Brain microvascular endothelial cell (primary cell): ENCODE data around the gene TJP3.

Experiments
- DNase-seq: peaks from one replicate; pipeline ENCODE4 v3.0.0-alpha.2; 2020
- H3K27ac ChIP-seq: fragments of 250-450 bp; sonication (Bioruptor Pico); 2 replicates; pipeline ENCODE4 v1.5.1; 2020; ENCODE audit warnings: mild to moderate bottlenecking, moderate library complexity
- H3K27me3 ChIP-seq: fragments of 250-450 bp; sonication (Bioruptor Pico); replicated peaks from 2 replicates; pipeline ENCODE4 v1.5.1; 2020; ENCODE audit warnings: mild to moderate bottlenecking
- H3K36me3 ChIP-seq: fragments of 250-450 bp; sonication (Bioruptor Pico); replicated peaks from 2 replicates; pipeline ENCODE4 v1.5.1; 2020; ENCODE audit warnings: mild to moderate bottlenecking
- H3K4me3 ChIP-seq: 2 replicates; pipeline ENCODE4 v1.5.1; 2011; ENCODE audit warnings: low read depth, mild to moderate bottlenecking, control low read depth, low read length, moderate library complexity
- in situ Hi-C: cut with HindIII; loops from 2 replicates; pipeline ENCODE4 v1.10.0; 2017; ENCODE audit warnings: low sequenced_read_pairs, low pct_ligation_motif_present
- TF ChIP-seq, protein P1 (sequence below): IDR thresholded peaks from 2 replicates; pipeline ENCODE4 v1.5.1; 2011; ENCODE audit warnings: low read depth, mild to moderate bottlenecking, moderate library complexity, low read length, control low read depth, inconsistent platforms; ENCODE audit errors: missing control alignments

The TJP3 gene

DNA sequence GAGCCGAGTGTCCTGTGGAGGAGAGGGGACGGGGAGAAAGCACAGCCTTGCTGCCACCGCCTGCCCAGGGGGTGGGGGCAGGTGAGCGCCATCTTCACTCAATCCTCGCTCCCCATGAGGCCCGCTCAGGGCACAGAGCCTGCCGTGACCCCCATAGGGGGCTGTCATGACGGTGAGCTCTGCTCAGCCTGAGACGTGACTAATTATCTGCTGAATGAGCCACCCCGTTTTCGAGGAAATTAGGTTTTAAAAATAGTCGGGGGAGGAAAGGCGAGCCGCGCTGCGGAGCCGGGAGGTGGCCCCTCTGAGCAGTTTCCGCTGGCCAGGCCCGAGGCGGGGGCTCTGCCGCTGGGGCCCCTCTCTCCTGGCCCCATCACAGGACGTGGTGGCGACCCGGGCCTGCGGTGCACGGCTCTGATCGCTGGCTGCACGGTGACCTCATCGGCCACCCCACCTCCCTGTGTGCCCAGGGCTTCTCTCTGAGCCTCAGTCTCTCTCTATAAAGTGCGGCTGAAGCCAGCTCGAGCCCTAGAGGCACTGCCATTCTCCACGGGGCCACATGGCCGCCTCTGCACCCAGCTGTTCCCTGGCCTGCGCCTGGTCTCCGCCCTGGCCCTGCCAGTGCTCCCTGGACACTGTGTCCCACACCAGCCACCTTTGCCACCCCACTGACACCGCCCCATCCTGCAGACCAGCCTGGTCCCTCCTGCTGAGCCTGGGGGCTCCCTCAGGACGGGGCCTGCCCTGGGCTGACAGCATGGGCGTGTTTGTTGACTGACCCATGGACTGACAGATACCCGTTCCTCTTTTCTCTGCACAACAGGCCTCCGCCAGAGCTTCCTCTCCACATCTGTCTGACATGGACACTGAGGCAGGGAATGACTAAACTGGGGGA is 36.3 kb upstream of the TJP3 start:
- Histone ChIP-seq H3K36me3 (no peaks in the 10 kb centered on the region), H3K27me3 (no peaks in the 10 kb centered on the region), H3K27ac (peak overlapping the region; percentile 79), H3K4me3 (no peak overlapping the region)
- DNase-seq: no peak
- in situ Hi-C loops: no loop called here
- TF ChIP-seq, protein P1, sequence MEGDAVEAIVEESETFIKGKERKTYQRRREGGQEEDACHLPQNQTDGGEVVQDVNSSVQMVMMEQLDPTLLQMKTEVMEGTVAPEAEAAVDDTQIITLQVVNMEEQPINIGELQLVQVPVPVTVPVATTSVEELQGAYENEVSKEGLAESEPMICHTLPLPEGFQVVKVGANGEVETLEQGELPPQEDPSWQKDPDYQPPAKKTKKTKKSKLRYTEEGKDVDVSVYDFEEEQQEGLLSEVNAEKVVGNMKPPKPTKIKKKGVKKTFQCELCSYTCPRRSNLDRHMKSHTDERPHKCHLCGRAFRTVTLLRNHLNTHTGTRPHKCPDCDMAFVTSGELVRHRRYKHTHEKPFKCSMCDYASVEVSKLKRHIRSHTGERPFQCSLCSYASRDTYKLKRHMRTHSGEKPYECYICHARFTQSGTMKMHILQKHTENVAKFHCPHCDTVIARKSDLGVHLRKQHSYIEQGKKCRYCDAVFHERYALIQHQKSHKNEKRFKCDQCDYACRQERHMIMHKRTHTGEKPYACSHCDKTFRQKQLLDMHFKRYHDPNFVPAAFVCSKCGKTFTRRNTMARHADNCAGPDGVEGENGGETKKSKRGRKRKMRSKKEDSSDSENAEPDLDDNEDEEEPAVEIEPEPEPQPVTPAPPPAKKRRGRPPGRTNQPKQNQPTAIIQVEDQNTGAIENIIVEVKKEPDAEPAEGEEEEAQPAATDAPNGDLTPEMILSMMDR: peak; percentile 48

DNA sequence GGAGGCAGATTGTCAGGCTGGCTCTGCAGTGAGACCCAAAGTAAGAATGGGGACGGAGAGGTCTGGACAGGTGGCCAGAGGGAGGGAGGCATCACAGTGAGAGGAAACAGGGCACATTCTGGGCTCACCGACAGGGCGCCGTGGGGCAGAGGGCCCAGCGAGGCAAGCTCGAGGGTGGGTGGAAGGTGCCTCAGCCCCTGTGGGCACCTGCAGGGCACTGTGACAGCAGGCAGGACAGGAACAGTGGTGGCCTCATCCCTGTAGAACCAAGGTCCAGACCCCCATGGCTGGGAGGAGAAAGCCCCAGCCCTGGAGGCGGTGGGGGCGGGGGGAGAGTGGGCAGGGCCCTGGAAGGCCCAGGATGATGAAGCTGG is 35.6 kb upstream of the TJP3 start:
- Histone ChIP-seq H3K4me3 (no peak overlapping the region), H3K36me3 (no peaks in the 10 kb centered on the region), H3K27ac (no peak overlapping the region), H3K27me3 (no peaks in the 10 kb centered on the region)
- in situ Hi-C loops: no loop called here
- TF ChIP-seq, protein P1: no peak
- DNase-seq: no peak

DNA sequence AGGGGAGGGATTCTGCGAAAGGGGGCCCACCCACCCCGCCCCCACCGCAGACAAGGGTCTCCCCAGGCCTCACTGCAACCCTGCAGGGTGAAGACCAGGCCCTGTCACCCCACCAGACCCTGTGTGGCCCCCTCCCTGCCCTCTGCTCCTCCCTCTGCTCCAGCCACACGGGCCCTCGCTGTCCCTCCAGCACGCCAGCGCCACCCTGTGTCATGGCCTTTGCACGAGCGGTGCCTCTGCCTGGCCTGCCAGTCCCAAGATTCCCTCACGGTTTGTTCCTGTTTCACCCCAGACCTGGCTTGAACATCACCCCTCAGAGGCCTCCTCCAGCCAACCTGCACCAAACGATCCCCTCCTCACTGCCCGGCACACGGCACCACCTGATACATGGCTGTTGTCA is 35.2 kb upstream of the TJP3 start:
- Histone ChIP-seq H3K4me3 (no peak overlapping the region), H3K36me3 (no peaks in the 10 kb centered on the region), H3K27ac (no peak overlapping the region), H3K27me3 (no peaks in the 10 kb centered on the region)
- no peak for DNase-seq
- TF ChIP-seq, protein P1: peak; percentile 10
- in situ Hi-C loops: no loop called here

DNA sequence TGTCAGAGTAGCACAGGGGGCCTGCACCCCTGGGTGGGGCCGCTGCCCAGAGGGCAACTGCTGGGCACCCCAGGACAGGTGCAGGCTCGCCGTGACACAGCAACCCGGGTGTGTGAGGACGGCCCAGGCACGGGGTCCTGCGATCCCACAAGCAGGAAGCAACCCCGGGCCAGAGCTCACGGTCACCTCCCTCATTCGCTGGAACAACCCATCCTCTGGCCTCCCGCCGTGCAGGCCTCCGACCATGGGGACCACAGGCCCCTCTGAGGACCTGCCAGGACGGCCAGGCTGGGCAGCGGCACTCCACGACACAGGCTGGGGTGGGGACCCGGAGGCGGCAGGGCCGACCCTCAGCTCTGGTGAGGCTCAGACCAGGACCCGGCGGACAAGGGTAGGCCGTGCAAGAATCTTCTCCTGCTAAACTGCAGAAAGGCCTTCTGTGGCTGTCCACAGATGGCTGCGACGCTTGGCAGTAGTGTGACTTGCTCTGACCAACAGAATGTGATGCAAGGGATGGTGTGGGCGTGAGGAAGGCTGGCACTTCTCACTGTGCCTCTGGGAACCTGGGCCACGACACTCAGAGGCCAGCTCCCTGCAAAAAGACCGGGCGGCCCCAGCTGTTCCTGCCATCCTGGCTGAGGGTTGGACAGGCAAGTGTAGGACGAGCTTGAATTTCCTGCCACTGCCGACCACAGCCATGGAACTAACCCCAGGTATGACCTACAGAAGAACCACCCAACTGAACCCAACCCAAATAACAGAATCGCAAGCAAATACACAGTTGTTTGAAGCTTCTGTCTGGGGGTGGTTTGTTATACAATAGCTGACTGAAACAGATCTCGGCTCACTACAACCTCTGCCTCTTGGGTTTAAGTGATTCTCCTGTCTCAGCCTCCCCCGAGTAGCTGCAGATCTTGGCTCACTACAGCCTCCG is 34.4 kb upstream of the TJP3 start:
- Histone ChIP-seq H3K4me3 (no peak overlapping the region), H3K36me3 (no peaks in the 10 kb centered on the region), H3K27ac (no peak overlapping the region), H3K27me3 (no peaks in the 10 kb centered on the region)
- TF ChIP-seq, protein P1: no peak
- in situ Hi-C loops: no loop called here
- DNase-seq: no peak

DNA sequence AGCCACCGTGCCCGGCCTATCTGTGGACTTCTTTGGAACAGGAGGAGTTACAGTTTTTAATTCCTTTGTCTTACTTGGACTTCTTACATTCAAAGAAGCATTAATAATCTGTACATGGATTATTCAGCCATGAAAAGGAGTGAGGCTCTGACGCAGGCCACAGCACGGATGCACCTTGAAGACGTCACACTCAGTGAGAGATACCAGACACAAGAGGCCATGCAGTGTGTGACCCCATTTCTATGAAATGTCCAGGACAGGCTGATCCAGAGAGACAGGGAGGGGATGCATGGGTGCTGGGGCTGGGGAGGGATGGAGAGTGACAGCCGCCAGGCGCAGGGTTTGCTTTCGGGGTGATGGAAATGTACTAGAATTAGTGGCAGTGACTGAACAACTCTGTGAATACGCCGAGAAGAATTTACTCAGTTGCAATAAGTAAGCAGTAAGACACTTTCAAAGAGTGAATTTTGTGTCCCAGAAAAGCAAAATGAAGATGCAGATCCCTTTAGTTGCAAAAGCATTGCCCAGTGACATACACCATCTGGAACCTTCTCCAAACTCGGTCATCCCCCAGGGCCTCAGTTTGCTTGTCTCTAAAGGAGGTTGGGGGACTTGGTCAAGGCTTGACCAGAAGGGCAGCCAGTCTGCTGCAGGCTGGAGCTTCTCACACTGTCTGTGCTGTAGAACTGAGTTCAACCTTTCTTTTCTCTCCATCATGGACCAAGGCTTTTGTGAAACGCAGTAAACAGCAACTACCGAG is 33.2 kb upstream of the TJP3 start:
- no peak overlapping the region for H3K27ac ChIP-seq
- no peaks in the 10 kb centered on the region for H3K27me3 ChIP-seq
- no peak for DNase-seq
- no peaks in the 10 kb centered on the region for H3K36me3 ChIP-seq
- in situ Hi-C loops: no loop called here
- no peak overlapping the region for H3K4me3 ChIP-seq
- TF ChIP-seq, protein P1: no peak
